Astrocyte of the hippocampus (primary cell): ENCODE measurements around the gene NABP2.
A peak's percentile ranks its signal among the peaks of the same experiment; 100 is the strongest.

Experiments
- DNase-seq: peaks from one replicate; pipeline ENCODE4 v3.0.0; 2011; ENCODE audit warnings: low read depth, low spot score

NABP2 gene

DNA sequence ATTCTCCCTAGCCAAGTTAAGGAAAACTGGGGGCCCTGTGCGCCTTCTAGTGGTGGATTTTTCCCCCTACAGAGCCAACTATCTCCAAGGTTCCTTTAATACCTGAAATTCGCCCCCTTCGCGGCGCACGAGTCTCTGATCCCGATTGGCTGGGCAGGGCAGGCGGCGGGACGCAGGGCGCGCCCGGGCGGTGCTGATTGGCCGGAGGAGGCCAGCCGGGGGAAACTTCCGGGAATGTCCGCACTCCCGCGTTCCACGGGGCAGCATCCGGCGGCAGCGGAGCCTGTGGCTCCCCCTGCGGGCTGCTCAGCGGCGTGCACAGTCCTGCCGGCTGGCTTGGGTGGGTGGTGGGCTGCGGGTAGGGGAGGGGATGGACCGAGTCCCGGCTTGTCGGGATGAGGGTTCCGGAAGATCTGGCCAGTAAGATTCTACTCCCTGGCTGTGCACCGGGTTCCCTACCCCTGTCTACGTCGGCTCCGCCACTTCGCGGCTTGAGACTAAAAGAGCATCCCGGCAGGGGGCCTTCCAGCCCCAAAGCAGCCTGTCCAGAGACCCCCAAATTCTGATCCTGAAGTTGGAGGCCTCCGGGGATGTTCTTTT lies at the start of gene NABP2:
TSS of gene NABP2 (plus strand) at position 241 of the 600 bp plus-strand sequence. CDS start 515 bp downstream, outside the sequence.
- DNase-seq, result peak; percentile 99

DNA sequence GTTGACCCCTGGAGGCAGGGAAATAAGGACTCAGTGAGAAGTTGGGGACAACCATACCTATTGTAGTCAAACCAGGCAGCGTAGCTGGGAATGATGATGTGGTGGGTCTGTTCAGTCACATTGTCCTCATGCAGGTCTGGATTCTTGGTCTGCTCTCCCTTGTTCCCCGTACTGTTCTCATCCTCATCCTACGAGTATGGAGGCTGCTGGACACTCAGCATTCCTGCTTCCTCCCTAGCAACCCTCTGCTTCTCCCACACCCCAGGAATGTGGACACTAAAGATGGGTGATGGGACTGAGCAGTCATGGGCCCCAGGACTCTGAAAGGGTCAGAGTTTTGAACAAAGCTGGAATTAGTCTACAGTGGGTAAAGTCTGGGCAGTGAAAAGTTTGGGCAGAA lies 45.8 kb upstream of the NABP2 start:
- no peak for DNase-seq

DNA sequence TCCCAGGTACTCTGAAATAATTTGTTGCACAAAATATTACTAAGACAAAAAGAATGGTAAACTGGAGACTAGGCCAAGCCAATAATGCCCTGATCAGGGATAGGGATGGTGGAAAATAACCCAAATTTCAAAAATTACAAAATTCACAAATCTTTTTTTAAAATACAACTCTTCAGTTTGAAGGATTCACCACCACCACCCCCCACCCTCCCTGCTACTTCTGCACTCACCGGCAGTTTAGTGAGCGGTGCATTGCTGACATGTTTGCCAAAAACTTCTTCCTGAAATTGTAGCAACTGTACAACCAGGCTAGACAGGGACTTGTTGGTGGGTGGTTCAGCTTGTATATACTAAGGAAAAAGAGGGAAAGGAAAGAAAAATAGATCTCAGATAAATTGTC lies 37.2 kb upstream of the NABP2 start:
- DNase-seq, result no peak

DNA sequence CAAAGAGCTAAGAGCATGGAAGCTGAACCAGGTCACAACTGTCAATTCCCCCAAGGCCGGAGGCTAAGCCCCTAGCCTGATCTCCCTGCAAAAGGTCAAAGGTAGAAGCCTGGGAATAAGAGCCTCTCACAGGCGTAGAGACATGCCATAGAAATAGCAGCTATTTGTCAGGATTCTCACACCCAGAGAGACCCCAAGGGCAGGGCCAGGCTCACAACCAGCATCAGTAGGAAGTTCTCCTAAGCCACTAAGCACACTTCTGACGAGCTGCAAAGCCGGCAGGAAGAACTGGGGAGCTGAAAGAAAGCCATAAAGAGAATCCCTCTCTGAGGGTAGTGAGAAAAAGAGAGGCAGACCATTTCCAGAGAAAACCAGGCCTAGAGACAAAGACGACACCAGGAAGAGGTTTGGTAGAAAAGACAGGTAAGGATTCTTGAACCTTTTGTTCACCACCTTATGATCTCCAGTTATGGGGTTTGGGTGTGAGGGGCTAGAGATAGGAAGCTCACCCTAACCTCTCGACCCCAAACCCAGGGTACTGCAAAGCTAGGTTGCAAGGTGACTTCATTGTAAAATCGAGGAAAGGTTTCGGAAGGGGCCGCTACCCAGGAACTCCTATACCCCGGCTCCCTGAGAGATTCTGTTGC lies 35.9 kb upstream of the NABP2 start:
- DNase-seq, result no peak

DNA sequence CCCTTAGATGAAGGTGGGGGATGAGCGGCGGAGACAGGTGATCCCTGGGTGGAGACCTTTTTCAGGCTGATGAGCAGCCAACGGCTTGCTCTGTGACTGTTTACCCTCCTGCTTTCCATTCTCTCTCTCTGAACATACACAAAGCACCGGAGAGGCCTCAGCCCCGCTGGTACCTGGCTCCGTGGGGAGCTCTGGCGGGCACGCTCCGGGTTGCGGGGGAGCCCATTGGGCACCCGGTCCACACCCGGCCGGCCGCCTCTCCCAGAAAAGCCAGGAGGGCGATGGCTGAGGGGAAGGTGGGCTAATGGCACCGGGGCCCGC lies 35.4 kb upstream of the NABP2 start:
- DNase-seq, result peak; percentile 36

DNA sequence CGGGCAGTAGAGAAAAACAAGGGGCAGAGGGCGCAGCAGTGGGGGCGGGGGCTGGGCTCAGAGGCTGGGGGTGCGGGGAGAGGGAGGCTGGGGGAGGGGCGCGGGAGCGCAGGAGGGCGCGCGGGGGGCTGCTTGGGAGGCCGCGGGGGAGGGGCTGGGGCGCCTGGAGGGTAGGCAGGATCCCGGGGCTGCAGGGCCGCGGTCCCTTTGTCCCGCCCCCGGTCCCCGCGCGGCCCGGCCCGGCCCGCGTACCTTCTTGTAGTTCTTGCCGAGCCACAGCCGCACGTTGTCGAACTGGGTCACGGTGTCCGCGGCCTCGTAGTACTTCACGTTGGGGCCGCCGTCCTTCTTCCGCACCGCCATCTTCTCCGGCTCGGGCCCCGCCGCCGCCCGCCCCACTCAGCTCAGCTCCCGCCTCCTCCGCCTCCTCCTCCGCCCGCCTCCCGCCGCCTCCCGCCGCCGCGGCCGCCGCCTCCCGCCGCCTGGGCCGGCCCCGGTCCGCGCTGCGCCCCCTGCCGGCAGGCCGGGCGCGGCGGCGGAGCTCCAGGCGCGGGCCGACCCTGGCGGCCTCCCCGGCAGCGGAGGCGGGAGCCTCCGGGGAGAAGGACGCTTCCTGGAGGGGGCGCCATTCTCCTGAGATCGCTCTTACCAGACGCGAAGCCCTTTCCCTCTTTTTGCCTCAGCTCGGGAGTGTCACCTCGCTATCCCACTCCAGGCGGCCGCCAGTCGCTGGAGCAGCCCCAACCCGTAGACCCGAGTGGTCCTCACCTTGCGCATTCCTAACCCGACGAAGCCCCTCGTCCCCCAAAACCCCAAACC lies 34.8 kb upstream of the NABP2 start, which contains the start of gene SMARCC2:
TSS of gene SMARCC2 (minus strand) at position 385 of the 819 bp plus-strand sequence. CDS start at position 363, 22 bp downstream.
- DNase-seq, result peak; percentile 96

DNA sequence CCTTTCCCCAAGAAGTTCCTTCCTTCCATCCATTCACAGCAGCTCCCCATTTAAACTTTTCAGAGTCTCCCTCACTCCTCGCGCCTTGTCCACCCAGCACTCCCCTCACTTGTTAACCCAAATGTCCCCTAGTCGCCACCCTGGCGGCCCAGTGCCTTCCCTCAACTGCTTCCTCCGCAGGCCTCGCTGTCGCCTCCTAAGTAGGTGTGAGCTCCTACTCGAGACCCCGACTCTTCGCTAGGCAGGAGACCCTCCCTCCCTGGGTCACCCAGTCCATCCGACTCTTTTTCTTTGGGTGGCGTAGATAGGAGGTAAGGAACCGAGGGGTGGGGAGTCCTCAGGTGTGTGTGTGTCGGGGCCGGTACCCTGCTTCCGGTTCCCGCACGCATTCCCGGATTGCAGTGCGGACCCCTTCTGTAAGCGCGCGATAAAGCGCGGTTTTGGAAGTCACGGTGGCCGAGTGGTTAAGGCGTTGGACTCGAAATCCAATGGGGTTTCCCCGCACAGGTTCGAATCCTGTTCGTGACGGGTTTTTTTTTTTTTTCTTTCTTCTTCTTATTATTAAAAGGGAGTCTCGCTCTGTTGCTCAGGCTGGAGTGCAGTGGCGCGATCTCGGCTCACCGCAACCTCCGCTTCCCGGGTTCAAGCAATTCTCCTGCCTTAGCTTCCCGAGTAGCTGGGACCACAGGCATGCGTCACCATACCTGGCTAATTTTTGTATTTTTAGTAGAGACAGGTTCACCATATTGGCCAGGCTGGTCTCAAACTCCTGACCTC lies 34.0 kb upstream of the NABP2 start:
- peak; percentile 95 for DNase-seq

DNA sequence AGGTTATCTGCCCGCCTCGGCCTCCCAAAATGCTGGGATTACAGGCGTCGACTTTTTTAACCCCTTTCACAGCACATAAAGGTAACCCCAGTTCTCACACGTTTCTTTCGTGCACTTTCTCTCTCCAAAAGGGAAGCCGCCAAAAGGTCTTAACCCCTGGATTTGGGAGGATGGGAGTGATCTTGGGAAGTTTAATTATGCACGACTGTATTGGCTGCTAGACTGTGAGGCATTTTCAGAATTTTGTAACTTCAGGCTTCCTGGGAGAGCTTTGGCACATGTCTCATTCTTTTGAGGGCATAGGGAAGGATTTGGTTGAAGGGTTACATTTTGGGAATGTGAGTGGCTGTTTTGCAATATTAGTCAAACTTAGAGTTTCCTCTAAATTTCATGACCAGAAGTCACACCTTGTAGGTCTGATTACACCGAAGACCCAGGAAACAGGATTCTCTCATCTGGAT lies 33.4 kb upstream of the NABP2 start:
- DNase-seq, result no peak

DNA sequence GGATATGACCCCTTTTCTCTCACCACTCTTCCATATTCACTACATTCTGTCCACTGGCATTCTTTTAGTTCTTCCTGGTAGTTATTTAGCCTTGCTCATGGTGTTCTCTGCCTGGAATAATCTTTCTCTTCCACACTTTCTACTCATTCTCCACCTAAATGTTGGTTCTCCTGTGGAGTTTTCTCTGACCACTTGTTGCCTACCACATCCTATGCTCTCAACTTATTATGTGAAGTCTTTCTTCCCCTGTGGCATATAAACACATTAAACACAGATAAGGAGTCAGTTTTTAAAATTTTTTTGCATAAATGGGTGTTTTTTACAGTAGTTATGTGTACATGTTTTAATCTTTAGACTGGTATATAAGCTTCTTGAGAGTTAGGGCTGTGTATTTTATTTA lies 31.6 kb upstream of the NABP2 start:
- DNase-seq, result no peak

DNA sequence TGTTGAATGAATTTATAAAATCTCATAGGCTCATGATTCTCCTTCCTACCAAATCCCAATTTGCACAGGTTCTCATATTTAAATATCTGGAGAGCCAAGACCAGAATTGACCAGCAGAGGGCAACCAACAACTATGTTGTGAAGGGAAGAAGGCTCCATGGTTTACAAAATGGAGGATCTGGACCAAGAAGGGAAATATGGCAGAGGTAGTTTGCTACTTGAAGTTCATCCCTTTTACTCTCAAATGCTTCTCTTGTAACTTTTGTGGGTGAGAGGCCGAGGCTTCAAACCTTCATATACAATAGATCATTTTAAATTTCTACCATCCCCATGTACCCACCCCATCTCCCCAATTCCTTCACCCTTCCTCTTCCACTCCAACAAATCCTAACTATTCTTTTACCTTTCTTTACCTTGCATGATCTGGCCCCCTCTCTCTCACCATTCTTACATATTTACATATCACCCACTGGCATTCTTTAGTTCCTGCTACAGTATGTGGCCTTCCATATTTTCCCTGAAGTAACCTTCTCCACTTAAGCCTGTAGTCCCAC lies 31.0 kb upstream of the NABP2 start:
- peak; percentile 89 for DNase-seq

DNA sequence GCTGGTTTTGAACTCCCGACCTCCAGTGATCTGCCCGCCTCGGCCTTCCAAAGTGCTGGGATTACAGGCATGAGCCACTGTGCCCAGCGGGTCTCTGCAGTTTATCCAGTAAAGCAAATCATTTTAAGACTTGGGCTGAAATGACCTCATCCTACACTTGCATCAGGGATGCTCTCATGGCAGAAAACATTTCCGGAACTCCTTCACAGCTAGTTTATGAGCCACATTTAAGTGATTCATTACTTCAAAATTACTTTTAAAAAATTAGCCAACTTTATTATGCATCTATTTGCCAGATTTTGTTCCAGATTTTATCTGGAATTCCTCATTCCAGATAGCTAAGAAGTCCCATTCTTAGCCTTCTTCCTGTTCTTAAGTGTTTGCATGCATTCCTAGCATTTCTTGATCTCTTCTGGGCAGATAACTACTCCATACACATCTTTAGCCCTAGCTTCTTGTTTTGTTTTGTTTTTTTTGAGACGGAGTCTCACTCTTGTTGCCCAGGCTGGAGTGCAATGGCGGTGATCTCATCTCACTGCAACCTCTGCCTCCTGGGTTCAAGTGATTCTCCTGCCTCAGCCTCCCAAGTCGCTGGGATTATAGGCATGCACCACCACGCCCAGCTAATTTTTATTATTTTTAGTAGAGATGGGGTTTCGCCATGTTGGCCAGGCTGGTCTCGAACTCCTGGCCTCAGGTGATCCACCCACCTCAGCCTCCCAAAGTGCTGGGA lies 27.2 kb upstream of the NABP2 start:
- DNase-seq, result peak; percentile 70

DNA sequence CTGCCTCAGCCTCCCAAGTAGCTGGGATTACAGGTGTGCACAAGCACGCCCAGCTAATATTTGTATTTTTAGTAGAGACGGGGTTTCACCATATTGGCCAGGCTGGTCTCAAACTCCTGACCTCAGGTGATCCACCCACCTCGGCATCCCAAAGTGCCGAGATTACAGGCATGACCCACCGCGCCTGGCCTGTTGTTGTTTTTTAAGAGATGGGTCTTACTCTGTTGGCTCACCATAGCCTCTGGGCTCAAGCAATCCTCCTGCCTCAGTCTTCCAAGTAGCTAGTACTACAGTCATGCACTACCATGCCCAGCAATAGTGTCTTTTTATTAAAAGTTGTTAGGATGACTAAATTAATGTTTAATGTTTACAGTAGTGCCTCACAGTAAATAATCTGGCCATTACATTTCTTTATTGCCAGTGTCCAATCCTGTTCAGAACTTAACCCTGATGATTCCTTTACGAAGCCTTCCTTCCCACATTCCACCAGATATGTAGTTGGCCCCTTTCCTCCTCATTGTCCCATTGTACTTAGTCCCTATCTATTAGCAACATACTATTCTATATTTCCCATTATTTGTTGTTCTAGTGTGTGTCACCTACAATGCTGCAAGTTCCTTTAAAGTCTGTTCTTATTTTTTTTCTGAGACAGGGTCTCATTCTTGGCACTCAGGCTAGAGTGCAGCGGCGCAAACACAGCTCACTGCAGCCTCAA lies 26.1 kb upstream of the NABP2 start:
- DNase-seq, result no peak

DNA sequence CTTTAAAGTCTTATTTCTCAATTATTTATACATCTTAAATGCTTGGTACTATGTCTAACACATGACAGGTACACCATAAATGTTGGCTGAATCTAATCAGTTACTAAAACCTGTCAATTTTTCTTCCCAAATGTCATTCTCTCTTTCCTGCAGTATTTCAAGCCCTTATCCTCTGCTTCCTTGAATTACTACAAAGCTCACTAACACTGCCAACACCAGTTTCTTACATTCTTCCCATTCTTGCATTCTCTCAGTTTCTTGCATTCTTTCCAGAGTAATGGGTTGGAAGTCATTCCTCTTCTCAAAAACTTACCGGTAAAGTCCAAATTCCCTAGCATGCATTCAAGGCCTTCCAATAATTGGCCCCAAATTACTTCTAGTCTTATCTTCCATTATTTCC lies 25.3 kb upstream of the NABP2 start:
- DNase-seq, result peak; percentile 32

DNA sequence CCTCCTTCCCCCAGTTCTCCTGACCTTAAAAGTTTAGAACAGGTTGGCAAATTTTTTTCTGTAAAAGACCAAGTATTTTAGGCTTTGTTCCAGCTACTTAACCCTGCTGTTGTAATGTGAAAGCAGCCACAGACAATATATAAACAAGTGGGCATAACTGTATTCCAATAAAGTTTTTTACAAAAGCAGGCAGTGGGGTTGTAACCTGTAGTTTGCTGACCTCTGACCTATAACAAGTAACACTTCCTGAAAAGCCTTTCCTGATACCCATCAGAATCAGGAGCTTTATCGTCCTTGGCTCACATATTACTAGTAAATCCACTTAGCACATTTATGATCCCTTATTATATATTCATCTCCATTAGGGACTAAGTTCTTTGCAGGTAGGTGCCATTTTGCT lies 21.8 kb upstream of the NABP2 start:
- no peak for DNase-seq

DNA sequence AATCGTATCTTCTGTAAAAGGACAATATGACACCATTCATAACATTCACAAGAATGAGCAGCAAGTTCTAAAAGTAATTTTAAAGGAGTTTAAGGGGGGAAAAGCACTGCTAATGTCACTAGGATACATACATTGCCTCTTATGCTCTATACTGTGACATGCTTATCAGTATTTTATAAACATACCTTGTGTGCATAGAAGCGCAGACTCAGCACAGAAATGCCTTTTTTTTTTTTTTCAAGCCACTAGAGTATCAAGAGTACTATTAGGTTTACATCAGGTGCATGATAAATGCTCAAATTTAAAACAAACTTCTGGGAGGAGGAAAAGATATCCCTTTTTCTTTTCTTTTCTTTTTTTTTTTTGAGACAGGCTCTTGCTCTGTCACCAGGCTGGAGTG lies 21.3 kb upstream of the NABP2 start:
- DNase-seq, result no peak

DNA sequence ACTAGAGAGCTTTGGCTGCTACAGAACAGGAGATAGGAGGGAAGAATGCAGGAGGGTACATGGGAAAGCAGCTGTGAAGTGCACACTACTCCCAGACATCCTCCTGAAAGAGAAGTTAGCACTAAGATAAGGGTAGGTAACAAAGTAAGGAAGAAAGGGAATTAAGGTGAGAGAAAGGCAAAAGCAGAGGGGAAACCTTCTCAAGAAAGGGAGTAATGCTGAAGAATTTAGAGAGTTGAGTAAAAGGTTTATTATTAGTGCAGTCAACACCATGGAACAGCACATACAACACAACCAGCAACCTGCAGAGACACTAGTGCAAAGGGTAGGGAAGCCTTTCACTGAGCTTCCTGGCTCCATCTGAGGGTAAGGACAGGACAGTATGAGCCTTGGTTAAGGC lies 19.9 kb upstream of the NABP2 start:
- no peak for DNase-seq

DNA sequence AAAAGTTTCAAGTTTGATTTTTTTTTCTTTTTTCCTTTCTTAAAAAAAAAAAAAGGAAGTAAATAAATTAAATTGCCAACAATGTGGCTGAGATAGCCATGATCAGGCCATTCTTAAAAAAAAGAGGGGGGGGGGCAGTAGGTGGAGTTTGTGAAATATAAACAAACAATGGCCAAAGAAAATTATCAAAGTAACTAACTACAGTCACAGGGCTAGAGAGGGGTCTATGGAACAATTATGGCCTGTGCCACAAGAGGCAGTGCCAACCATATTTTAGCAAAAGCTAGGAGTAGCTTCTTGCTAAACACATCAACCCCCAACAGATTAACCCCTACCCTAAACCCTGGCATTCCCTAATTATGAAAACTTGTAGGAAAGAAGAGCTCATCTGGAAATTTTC lies 18.7 kb upstream of the NABP2 start:
- DNase-seq, result no peak

DNA sequence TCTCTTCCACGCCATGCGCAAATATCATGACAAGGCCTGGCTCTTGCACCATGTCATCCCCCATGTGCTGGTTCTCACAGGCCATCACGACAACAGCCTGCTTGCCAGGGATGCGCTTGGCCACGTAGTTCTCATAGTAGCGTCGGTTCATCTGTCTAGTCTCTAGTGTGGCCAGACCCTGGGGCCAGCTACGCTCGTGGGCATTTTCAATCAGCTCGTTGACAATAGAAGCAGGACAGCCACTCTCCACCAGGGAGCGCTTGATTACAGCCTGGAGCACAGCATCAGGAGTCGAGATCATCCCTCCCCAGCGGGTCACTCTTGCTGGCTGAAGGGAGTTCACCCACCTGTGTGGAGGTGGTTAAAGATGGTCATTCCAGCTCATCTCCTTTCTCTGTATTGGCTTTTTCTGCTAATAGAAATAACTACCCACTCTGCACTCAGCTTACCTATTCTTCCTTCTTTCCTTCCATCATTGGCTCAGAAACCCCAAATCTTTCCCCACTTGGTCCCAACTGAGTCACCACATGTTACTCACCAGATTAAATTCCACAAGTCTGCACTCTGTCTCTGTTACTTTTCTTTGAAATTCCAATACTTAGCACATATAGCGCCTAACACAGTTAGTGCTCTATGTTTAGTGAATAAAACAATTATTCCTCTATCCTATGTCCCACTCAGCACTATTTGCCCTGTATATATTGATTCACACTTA lies 17.5 kb upstream of the NABP2 start:
- peak; percentile 74 for DNase-seq

DNA sequence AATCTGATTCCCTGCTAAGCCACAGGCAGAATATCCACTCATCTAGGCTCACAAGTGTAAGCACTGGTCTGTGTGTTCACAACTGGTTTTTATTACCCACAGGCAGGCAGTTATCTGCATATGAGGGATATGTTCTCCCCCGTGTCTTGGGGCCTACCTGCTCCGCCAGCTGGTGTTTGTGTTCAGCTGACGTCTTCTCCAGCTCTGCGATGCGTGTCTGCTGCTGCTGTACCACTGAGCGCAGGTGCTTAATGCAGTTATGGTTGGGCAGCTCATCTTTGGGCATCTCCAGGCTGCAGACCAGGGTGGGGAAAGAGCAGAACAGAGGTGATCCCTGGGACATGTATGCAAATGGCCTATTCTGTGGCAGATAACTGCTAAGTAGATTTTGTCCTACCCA lies 16.1 kb upstream of the NABP2 start:
- DNase-seq, result no peak

DNA sequence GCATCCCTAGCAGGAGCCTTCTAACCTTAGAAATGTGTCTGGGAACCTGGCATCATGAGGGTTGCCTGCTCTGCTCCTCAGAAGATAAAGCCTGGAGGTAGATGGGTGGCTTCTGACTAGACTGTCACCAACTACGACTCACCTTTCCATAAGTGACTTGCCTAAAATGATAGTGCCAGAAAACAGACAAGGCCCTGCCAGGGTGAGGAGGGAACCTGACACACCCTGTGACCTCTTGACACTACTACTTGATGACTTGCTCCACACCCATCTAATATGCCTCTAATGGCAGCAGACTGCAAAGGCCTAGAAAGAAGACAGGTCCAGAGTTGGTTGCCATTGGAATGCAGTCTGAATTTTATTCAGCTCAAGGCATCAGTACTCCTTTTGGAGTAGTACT lies 11.8 kb upstream of the NABP2 start:
- no peak for DNase-seq
